CD14-positive monocyte (primary cell): ENCODE data around the gene TGDS. TPM values are rescaled to one million over a fixed set of nuclear protein-coding genes. Genes with fewer than 3 reads are reported as not detected.

Experiments used
- DNase-seq, 3 donors: peaks; one replicate each; pipeline ENCODE4 v3.0.0-alpha.2; 2011 to 2022
- H2AFZ ChIP-seq: 2 replicates; pipeline ENCODE4 v1.6.0; 2012; ENCODE audit warnings: mild to moderate bottlenecking, low read depth, low read length, inconsistent platforms; ENCODE audit not compliant: insufficient read depth, poor library complexity, severe bottlenecking
- H3K27ac ChIP-seq, 2 donors: 1 replicate in 1 of 2; 2 replicates in 1 of 2; pipeline ENCODE4 v1.5.1; 2012 to 2013; ENCODE audit warnings: low read length in 2 of 2, control low read depth in 1 of 2, inconsistent platforms in 1 of 2, low read depth in 1 of 2, mild to moderate bottlenecking in 1 of 2
- H3K27me3 ChIP-seq, 2 donors: one replicate each; pipeline versions ENCODE4 v1.6.0 to v1.6.1; 2011 to 2013; ENCODE audit warnings: low read length in 2 of 2; ENCODE audit not compliant: control insufficient read depth in 2 of 2, insufficient read depth in 2 of 2
- H3K36me3 ChIP-seq, 2 donors: replicated peaks in 1 of 2; 1 replicate in 1 of 2; 2 replicates in 1 of 2; pipeline versions ENCODE4 v1.5.1 to v1.6.1; 2012 to 2013; ENCODE audit warnings: low read length in 2 of 2, control low read depth in 1 of 2, inconsistent platforms in 1 of 2, mild to moderate bottlenecking in 1 of 2; ENCODE audit not compliant: insufficient read depth in 2 of 2, control insufficient read depth in 1 of 2
- H3K4me1 ChIP-seq, 2 donors: 1 replicate in 1 of 2; 2 replicates in 1 of 2; pipeline versions ENCODE4 v1.5.1 to v1.6.1; 2012 to 2013; ENCODE audit warnings: low read length in 2 of 2, control low read depth in 1 of 2, inconsistent platforms in 1 of 2, mild to moderate bottlenecking in 1 of 2, moderate library complexity in 1 of 2; ENCODE audit not compliant: insufficient read depth in 2 of 2, control insufficient read depth in 1 of 2
- H3K4me2 ChIP-seq: replicated peaks from 2 replicates; pipeline ENCODE3; 2012; ENCODE audit warnings: low read length, moderate library complexity, mild to moderate bottlenecking; ENCODE audit not compliant: poor library complexity, severe bottlenecking; ENCODE audit errors: extremely low read depth
- H3K4me3 ChIP-seq, 3 experiments: fragments of 200-600 bp in 1 of 3; sonication (generic) in 1 of 3; replicated peaks in 1 of 3; 1 replicate in 2 of 3; 2 replicates in 1 of 3; pipeline ENCODE4 v1.5.1; 2011 to 2013; ENCODE audit warnings: low read length in 3 of 3, mild to moderate bottlenecking in 3 of 3, control low read depth in 2 of 3, low read depth in 2 of 3, inconsistent platforms in 1 of 3, moderate library complexity in 1 of 3
- H3K79me2 ChIP-seq: 2 replicates; pipeline ENCODE4 v1.6.0; 2012; ENCODE audit warnings: mild to moderate bottlenecking, control low read depth, inconsistent platforms, low read length, moderate library complexity; ENCODE audit not compliant: insufficient read depth
- H3K9ac ChIP-seq: 2 replicates; pipeline ENCODE4 v1.6.0; 2017; ENCODE audit warnings: low read length, mild to moderate bottlenecking; ENCODE audit not compliant: insufficient read depth, poor library complexity, severe bottlenecking
- H3K9me3 ChIP-seq, 2 donors: replicated peaks in 1 of 2; 1 replicate in 1 of 2; 2 replicates in 1 of 2; pipeline versions ENCODE4 v1.5.1 to v1.6.1; 2012 to 2013; ENCODE audit warnings: low read length in 2 of 2, control low read depth in 1 of 2; ENCODE audit not compliant: control insufficient read depth in 1 of 2, insufficient read depth in 1 of 2
- H4K20me1 ChIP-seq: 2 replicates; pipeline ENCODE4 v1.6.0; 2012; ENCODE audit warnings: mild to moderate bottlenecking, low read length, control low read depth, moderate library complexity; ENCODE audit not compliant: insufficient read depth
- H3K27ac Mint-ChIP-seq, 7 donors: one replicate each; pipeline ENCODE4 v1.8.0; 2020; ENCODE audit warnings: mild to moderate bottlenecking in 7 of 7, mixed read lengths in 7 of 7, moderate library complexity in 6 of 7, inconsistent platforms in 2 of 7
- H3K27me3 Mint-ChIP-seq, 3 donors: one replicate each; pipeline ENCODE4 v1.8.0; 2021 to 2022; ENCODE audit warnings: low read depth in 3 of 3, mild to moderate bottlenecking in 3 of 3, mixed read lengths in 3 of 3, moderate library complexity in 3 of 3, inconsistent platforms in 1 of 3
- H3K36me3 Mint-ChIP-seq, 2 donors: one replicate each; pipeline ENCODE4 v1.8.0; 2020; ENCODE audit warnings: mixed read lengths in 2 of 2, inconsistent platforms in 1 of 2, mild to moderate bottlenecking in 1 of 2
- H3K4me1 Mint-ChIP-seq: one replicate; pipeline ENCODE4 v1.8.0; 2020; ENCODE audit warnings: mild to moderate bottlenecking, mixed read lengths
- H3K4me3 Mint-ChIP-seq, 2 donors: one replicate each; pipeline ENCODE4 v1.8.0; 2020; ENCODE audit warnings: mild to moderate bottlenecking in 2 of 2, mixed read lengths in 2 of 2, moderate library complexity in 1 of 2
- H3K9me3 Mint-ChIP-seq, 7 donors: one replicate each; pipeline ENCODE4 v1.8.0; 2020 to 2022; ENCODE audit warnings: mixed read lengths in 7 of 7, mild to moderate bottlenecking in 6 of 7, moderate library complexity in 6 of 7, inconsistent platforms in 2 of 7
- CTCF ChIP-seq: fragments of 200-600 bp; IDR thresholded peaks from one replicate; pipeline ENCODE4 v1.8.0; 2022; ENCODE audit warnings: antibody characterized with exemption, mild to moderate bottlenecking
- WGBS: methylation state at CpG from one replicate; pipeline ENCODE4 v1.1.5; 2013; ENCODE audit warnings: missing lambda C conversion rate; ENCODE audit not compliant: insufficient coverage; 5-methylcytosine and 5-hydroxymethylcytosine counted together
- intact Hi-C, 2 donors: fragments of 100-400 bp; cut with micrococcal nuclease; formaldehyde crosslinking; loops; one replicate each; pipeline versions ENCODE4 v1.15.0 to v1.15.1; 2023
- polyA plus RNA-seq, 3 donors: library from polyadenylated mRNA; depleted of rRNA in 1 of 3; unstranded in 2 of 3; stranded (reverse) in 1 of 3; fragments of 300-500 nt in 2 of 3; fragments of >200 nt in 1 of 3; fragmentation: Illumina TruSeq in 2 of 3; gene quantifications; 1 replicate in 2 of 3; 2 replicates in 1 of 3; pipeline ENCODE4 v1.2.3, GENCODE V29; 2012 to 2021

Gene TGDS
- polyA plus RNA-seq, 3 donors: 5.2 to 6.8 (median 5.6) TPM

DNA sequence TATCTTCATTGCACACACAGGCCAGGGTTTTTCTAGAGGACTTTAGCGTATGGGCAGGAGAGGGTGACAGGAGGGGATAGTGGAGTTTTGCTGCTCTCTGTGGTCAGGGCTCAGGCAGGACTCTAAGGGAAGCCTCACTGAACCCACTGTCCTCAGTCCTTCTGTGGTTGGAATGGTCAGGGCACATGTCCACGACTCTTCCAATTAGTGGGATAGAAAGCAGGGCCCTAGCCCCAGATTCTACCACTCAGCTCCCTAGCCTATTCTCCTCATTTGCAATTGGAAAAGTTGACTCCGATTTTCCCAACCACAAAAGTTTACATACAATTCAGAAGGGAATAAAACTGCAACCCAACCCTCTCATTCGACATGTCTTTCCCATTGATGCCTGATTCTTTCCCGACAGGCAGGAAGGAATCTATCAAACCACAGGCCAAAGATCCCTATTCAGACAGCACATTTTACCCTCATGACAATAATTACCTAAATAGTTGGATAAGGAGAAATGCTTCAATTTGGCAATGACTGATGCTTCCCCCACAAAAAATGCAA lies 38.2 kb downstream of the TGDS start:
- Histone ChIP-seq H3K27me3 (no peaks in the 10 kb centered on the region), H3K4me3 (no peak overlapping the region), H3K4me1 (no peaks in the 10 kb centered on the region), H4K20me1 (no peaks in the 10 kb centered on the region), H3K9me3 (no peaks in the 10 kb centered on the region), H3K36me3 (no peaks in the 10 kb centered on the region), H2AFZ (no peak overlapping the region), H3K9ac (no peak overlapping the region), H3K79me2 (no peaks in the 10 kb centered on the region), H3K4me2 (no peak overlapping the region), H3K27ac (no peak overlapping the region)
- Mint-ChIP-seq H3K36me3 (peaks cover 0 to 4% of the 10 kb centered on the region in 2 donors), H3K27me3 (peaks cover 2 to 8% (median 2%) of the 10 kb centered on the region in 3 donors), H3K4me3 (no peak overlapping the region), H3K4me1 (peaks cover 4% of the 10 kb centered on the region), H3K27ac (no peak overlapping the region), H3K9me3 (peaks cover 0 to 3% (median 0%) of the 10 kb centered on the region in 7 donors)
- 77% methylated on average over 3 of the region's 5 CpGs for WGBS
- DNase-seq: no peak
- intact Hi-C loops: no loop called here
- TF ChIP-seq CTCF: no peak

- WGBS: 91% methylated on average over 3 of the region's 3 CpGs
- H3K27me3 Mint-ChIP-seq: peaks cover 2 to 10% (median 5%) of the 10 kb centered on the region in 3 donors
Observed at GRCh38 chr13:94556621-94557020, 39.3 kb downstream of the TGDS start.

More at GRCh38 chr13:94556621-94557020, 39.3 kb downstream of the TGDS start:
- Histone ChIP-seq H3K4me1 (no peaks in the 10 kb centered on the region), H4K20me1 (no peaks in the 10 kb centered on the region), H3K9ac (no peak overlapping the region), H3K27ac (no peak overlapping the region), H3K4me2 (no peak overlapping the region), H3K9me3 (no peaks in the 10 kb centered on the region), H3K36me3 (no peaks in the 10 kb centered on the region), H2AFZ (no peak overlapping the region), H3K4me3 (no peak overlapping the region), H3K27me3 (no peaks in the 10 kb centered on the region), H3K79me2 (no peaks in the 10 kb centered on the region)
- no peak for TF ChIP-seq CTCF
- Mint-ChIP-seq H3K27ac (no peak overlapping the region), H3K4me1 (peaks cover 4% of the 10 kb centered on the region), H3K36me3 (peaks cover 0 to 1% of the 10 kb centered on the region in 2 donors), H3K4me3 (no peak overlapping the region), H3K9me3 (peaks cover 0 to 3% (median 0%) of the 10 kb centered on the region in 7 donors)
- intact Hi-C loops: no loop called here
- DNase-seq: no peak
